G401 (cell line): ENCODE measurements around the gene KLHL29. TPM values are rescaled to one million over a fixed set of nuclear protein-coding genes. Genes with fewer than 3 reads are reported as not detected.

ENCODE experiments used
- DNase-seq: peaks from one replicate; pipeline ENCODE4 v3.0.0-alpha.2; 2015; ENCODE audit warnings: low spot score
- in situ Hi-C: cut with HindIII; loops from 2 replicates; pipeline ENCODE4 v1.10.0; 2016; ENCODE audit warnings: low sequenced_read_pairs, mixed read lengths
- total RNA-seq: library from RNA; depleted of rRNA; stranded (reverse); fragments of >200 nt; shearing (Covaris generic); gene quantifications from 2 replicates; pipeline ENCODE4 v1.2.3, GENCODE V29; 2014

The KLHL29 gene
- total RNA-seq, 1 experiment from 2014 or later = not detected

DNA sequence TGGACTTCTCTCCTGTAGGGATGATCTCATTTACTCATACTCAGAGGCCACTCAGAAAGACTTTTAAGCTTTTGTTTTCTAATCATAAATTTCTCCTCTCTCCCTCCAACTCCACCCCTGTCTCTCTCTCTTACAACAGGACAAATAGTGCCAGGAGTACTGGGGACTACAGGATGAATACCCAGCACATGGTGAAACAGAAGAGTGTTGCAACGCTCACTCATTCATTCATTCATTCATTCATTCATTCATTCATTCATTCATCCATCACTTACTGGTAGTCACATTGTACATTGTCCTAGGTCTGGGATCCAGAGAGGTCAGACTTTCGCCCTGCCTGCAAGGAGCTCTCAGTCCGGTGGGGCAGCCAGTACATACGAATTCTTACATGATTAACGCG is 97.6 kb downstream of the KLHL29 start:
- no peak for DNase-seq
- in situ Hi-C loops = no loop called here

DNA sequence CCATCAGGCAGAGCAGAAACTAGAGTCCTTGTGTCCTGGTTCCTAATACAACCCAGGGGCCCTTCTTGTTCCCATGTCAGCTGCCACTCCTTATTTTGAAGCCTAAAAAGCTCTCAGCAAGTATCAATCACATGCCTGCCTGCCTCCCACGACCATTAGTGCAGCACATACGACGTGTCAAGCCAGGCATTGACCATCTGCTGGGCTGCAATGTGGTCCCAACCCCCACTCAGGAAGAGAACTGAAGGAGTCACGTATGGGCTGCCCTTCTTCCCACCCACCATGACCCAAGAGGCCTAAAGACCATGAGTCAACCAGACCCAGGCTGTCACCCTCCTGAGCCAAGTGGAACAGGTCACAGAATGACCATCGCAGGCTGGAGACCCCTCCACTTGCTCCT is 98.8 kb downstream of the KLHL29 start:
- no peak for DNase-seq
- in situ Hi-C loops = no loop called here

DNA sequence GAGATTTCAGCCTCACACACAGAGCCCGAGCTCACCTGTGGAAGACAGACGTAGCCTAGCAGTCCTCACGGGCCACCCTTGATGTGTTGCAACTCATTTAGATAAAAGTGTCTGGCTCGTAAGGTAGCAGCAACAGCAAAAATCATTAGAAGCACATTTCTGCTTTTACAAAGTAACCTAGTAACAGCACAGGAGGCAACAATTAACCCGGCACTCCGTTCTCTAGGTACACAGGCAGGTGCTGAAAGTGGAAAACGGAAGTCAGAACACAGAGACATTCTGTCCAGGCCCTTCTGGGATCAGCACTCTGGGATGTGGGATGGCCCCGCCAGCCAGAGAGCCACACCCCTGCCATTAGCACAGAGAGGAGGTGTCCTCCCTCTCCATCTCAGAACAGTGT is 99.3 kb downstream of the KLHL29 start:
- in situ Hi-C loops = no loop called here
- no peak for DNase-seq

DNA sequence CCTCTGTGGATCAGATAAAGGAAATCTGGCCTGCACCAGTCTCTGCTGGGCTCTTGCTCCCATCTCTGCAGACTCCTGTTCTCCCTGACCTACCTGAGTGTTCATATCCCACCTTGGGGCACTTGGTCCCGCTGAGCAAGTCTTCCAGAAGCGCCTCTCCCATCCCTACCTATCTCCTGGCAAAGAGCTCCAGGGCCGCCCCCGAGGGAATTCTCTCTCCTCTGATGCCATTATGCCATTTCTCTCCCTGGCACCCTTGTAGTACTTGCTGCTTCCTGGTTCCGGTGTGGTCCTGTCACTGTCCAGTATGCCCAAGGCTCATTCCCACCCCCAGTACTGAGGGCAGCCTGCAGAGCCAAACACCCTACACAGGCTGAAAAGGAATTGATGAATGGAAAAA is 99.8 kb downstream of the KLHL29 start:
- no peak for DNase-seq
- in situ Hi-C loops = no loop called here

DNA sequence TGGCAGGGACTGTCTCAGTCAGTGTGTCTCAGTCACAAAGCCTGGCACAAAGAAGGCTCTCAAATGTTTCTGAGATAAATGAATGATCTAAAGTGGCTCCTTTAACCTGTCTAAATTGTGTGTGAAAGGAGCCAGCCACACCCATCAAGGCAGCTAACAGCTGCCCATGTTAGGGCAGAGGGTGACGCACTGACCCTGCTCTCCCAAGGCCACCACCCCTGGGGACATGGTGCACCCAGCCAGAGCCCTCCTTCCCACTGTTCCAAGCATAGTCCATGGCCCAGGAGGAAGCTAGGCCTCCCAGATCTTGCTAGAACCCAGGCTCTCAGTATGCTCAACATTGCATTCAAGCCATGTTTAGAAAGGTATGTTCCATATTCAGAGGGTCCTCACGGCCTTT is 100.3 kb downstream of the KLHL29 start:
- no peak for DNase-seq

DNA sequence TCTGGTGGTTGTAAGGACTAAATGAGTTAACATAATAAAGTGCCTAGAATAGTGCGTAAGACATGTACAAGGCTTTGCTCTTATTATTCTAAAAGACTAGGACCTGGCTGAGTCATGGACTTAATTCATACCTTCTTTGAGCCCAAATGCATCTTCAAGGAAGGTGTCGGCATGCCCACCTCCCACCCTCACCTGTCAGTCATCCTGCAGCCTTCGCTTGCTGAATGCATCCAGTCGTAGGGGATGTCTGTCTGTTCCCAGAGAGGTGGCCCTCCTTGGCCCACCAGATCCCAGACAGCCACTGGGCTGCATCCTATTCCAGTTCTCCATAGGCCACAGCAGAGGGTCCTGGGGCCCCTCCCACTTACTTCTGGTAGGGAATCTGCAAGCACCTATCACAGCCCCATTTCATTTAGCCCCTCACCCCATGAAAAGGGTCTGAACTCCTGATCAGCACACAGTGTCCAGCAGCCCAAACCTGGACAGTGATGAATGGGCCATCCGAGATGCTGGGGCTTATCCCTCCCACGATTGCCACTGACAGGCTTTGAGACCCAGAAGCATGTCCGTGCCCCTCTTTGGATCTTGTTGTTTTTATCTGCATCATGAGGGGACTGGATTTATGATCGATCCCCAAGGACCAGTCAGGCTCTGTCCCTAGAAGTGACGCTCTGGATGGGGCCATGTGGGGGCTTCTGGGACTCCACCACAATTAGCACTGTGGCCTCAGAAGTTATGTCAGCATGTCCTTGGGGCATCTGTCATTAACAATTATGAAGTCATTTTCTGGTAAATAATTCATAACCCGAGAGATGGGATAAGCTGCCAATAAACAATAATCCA is 101.1 kb downstream of the KLHL29 start:
- no peak for DNase-seq
- in situ Hi-C loops = no loop called here

More for the DNA sequence above, 100.3 kb downstream of the KLHL29 start:
- in situ Hi-C loops = no loop called here

DNA sequence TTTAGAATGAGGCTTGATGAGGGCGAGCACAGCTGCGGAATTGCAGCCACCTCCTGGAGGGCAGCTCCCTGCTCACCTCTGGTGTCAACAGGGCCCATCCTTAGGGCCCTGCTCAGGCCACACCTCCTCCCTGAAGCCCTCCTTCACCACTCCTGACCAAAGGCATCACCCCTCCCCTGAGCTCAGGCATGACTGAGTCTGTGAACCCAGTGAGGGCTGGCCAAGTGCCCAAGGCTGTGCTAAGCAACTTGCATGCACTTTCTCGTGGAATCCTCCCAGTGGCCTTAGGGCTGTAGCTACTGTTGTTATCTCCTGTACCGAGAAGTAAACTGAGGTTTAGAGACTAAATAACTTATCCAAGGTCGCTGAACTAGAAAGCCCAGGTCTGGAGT is 101.7 kb downstream of the KLHL29 start:
- DNase-seq = no peak
- in situ Hi-C loops = no loop called here

DNA sequence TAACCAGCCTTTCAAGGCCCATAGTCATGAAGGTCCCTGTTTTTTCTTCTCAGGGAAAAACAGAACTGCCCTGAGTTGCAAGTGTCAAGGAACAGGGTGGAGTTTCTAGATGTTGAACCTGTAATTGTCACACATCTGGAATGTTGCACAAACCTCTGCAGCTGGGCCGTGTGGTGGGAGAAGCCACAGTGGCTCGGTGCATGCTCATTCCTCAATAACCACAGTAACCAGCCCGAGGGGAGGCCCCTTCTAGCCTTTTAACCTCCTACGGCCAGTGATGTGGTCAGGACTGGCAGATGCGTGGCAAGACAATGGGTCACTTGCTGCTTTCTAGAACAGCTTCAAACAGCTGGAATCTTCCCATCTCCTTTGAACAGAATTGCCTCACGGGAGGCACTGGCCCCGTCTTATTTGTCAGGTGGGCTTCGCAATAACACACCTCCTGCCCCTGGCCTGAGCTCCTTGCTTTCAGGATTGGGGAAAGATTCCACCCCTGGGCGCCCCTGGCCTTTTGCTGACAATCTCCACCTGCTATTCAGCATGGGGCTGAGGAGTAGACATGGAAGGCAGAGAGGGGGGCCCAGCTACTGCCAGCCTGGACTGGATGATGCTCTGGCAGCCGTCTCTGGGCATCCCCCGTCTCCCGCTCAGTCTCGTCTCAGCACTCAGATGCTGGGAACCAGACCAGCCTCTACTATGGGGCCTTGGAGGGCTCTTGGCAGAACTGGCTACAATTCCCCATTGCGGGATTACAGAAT is 102.9 kb downstream of the KLHL29 start:
- no peak for DNase-seq
- in situ Hi-C loops = no loop called here

DNA sequence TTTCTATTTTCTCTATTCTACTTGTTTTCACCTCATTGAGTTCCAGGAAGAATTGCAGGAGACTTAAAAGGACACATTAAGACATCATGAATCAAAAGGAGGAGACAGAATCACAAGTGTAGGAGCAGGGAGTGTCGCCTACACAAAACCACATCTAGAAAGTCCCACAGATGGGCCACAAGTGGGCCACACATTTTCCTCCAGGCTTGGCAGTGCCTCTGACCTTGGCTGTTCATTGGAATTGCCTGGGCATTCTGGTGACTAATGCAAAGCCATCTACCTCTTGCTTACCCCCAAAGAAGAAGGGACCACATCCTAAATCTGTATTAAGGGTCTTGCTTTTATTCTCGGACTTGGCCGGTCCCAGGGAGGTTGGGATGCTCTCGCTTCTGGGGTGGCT is 103.6 kb downstream of the KLHL29 start:
- in situ Hi-C loops = no loop called here
- no peak for DNase-seq

DNA sequence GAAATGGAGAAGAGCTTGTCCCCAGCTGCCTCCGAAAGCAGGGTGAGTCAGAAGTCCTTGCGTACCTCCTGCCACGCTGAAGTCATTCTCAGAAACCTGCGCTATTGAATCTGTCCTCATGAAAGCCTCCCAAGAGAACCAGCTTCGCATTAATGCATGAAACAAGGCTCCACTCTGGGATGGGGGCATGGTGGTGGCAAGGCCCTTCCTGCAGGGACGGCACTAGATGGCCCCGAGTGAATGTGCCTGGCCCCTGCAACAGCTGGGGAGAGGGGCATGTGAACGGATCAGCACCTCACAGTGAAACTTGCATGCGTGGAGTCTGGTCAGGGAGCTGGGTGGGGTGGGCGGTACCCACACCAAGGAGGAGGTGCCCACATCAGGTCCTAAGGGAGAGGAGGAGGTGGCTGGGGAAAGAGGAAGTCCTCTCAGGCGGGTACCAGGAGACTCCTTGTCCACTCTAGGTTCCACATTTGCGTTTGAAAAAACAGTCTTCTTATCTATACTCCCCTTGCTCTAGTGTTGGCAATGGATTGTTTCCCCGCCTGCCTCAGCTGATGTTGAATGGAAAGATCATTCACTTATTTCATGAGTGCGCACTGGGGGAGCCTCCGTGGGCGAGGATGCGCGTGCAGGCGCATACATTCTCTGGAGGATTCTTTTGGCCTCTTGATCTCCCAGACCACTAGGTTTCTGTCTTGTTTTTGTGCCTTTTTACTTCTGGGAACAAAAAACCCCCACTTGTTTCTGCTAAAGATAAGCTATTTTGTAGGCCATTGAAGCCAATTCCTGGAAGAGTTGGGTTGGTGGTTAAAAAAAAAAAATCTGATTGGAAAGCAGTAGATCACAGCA is 104.7 kb downstream of the KLHL29 start:
- DNase-seq = no peak
- in situ Hi-C loops = no loop called here

DNA sequence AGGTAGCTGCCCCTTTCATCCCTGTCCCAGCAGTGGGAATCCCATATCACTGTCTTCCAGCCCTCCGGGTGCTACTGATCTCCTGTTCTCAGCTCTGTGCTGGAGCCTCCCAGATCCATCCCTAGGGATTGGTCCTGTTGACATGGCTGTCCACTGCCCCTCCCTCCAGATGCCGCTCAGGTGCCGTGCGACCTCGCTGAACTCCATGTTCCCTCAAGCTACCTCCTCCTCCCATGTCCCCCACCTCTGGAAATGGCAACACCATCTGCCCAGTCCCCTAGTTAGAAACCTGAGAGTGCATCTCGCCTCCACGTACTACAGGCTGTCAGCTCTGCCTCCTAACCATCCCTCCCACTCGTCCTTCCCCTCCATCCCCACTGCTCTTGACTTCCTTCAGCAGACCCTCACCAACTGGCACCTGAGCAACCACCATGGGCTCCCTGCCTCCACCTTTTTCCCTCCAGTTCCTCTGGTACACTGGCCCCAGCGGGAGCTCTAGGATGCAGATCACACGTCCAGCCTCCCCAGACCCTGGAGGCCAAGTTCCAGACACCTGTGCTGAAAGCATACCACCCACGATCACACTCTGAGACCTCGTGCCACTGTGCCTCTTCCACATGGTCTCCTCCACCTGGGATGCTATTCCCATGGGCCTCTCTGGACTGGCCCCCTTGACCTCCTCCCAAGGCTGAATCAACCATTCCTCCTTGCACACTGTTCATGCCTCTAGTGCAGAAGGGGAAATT is 106.8 kb downstream of the KLHL29 start:
- in situ Hi-C loops = no loop called here
- no peak for DNase-seq

DNA sequence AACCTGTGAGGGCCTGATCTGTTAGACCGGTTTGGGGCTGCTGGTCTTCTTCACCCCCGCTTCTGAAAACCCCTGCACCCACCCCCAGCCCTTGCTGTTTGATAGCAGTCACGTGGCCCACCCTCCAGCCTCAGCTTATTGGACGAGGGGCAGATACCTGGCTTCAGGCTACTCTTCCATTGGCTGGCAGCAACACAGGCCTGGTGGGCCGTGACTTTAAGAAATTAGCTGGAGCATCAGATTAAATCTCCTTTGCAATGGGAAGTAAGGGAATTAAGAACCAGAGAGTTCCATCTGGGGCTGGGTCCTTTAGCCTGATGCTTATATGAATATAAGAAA is 107.3 kb downstream of the KLHL29 start:
- in situ Hi-C loops = no loop called here
- no peak for DNase-seq

DNA sequence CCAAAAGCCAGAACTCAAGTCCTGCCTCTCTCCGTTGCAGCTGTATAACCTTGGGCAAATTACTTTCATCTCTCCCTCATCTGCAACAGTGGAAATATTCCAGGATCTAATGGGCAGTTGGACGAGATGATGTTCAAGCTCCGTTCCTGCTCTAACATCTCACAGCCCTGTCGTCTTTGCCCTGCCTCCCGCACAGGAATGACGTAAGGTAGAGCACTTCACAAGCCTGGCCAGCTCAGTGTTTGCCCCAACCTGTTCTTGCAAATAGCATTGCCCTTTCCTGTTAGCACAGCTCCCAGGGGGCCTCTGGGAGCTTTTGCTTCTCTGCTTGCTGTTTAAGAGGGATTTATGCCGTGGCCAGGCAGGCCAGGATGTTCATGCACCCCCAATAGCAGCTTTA is 107.9 kb downstream of the KLHL29 start:
- DNase-seq = no peak
- in situ Hi-C loops = no loop called here

DNA sequence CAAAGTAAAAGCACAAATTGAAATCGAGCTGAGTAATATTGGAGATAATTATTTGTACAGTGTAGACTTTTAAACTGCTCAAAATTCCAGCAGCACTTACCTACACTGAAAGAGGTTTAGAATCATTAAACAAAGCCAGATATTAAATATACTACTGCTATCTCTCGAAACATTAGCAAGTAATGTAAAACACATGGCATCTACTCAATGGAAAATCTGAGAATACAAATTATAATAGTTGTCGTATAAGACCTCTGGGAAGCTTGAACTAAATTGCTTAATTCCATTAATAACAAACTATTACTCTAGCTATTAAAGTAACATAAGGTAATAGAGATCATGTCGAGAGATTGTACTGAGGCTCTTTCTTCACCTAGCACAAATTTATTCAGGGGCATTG is 108.9 kb downstream of the KLHL29 start:
- no peak for DNase-seq
- in situ Hi-C loops = no loop called here

DNA sequence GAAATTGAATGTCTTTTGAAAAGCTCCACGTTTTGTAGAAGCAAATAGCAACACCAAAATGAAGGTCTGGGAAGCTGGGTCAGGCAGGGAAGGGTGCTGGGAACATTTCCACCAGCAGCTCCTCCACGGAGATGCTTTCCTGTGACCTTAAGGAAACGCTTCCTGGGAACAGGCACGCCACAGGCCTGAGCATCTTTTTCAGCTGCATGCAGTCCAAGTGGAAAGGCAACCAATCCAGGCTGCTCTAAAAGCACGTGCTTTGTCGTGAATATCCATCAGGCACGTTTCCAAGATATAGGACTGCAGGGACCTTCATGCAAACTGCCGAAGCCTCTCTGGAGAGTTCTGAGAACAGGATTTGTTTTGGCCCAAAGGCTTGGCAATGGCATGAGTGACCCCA is 109.3 kb downstream of the KLHL29 start:
- DNase-seq = no peak
- in situ Hi-C loops = no loop called here

DNA sequence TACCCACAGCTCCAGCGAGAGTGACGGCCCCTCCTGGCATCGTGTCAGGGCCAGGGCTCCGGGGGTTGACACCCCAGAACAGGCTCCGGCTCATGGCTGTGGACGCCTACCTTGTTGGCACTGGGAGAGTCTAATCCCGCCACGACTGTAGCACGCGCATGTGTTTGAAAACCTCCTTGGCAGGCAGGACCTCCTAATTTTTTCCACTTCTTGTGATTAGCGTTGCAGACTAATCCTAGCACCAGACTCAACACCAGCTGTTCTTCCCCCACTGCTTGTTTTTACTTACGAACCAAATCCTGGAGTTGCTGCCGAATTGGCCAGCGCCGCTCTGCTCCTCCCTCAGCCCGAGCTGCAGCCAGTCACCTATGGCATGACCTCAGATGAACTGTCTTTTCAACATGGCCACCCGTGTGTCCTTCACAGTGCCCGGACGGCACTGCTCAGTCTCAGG is 110.7 kb downstream of the KLHL29 start:
- in situ Hi-C loops = no loop called here
- DNase-seq = no peak

DNA sequence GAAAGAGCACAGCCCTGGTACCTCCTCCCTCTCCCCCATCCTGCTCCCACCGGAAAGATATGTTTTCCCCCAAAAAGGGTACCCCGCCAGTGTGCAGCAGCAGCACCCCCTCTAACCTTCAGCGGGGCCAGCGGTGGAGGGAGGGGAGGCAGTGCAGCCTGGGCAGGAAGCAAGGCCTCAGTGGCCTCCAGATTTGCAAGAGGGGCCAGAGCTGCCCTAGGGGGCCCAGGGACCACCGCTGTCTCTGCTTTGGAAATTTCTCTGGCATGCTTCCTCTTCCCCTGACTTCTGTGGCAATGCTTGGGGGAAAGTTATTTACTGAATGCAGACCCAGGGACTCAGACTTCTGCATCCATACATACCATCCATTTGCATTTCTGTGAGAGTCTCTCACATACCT is 111.5 kb downstream of the KLHL29 start:
- in situ Hi-C loops = no loop called here
- no peak for DNase-seq

DNA sequence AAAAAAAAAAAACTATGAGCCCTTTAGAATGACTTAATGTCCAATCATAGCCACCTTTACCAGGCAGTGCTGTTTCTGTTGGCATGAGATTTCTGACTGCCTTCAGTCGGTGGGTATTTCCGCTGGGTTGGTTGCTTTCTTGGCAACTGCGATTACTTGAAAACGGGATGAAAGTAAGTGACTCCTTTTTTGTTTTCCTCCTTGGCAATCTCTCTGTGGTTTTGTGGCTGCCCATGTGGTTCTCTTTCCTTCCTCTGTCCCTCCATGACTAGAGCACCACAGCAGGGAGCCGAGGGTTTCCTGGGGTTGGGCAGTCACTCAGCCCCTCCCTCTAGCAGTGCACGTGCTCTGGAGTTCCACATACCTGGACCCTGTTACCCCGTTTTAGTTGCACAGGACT is 112.1 kb downstream of the KLHL29 start:
- no peak for DNase-seq
- in situ Hi-C loops = no loop called here

DNA sequence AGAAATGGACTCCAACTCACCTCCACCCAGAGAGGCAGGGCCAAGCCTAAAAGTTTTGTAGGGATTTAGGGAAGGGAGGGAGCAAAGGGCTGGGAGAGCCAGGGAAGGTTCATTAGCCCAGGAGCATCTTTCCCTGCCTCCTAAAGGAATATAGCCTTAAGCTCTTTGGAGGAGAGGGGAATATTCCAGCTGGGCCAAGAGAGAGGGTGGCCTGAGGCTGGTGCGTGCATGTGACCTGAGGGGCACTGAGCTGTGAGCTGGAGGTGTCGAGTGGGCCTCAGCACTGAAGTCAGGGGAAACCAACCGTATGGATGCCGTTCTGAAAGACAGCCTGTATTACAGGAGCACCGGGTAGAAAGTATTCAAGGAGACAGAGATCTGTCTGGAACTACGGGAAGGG is 112.6 kb downstream of the KLHL29 start:
- DNase-seq = no peak
- in situ Hi-C loops = no loop called here
